HG02852 (cell line): ENCODE measurements around the gene OSBP2.

Experiments
- ATAC-seq: cut with Tn5 transposase; IDR thresholded peaks from one replicate; pipeline ENCODE4 v1.9.1; 2021; ENCODE audit warnings: mild to moderate bottlenecking, moderate library complexity; ENCODE audit not compliant: unreplicated experiment

OSBP2 gene

DNA sequence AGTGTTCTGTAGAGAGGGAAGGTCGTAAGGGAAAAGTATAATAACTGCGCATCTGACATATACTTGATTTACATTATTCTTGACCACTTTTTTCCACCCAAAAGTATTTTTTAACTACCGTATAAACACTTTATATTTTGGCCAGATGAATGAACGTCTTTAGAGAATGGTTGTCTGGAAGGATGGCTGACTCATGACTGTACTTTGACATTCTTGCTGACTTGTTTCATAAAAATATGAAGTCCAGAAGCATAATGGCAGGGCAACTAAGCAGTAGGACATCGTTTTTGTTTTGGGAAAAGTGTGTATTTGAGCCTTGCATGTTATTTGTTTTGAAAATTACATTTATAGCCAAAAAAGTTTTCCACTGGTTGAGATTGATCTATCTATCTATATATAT, 110.0 kb downstream of the OSBP2 start:
- ATAC-seq: no peak

DNA sequence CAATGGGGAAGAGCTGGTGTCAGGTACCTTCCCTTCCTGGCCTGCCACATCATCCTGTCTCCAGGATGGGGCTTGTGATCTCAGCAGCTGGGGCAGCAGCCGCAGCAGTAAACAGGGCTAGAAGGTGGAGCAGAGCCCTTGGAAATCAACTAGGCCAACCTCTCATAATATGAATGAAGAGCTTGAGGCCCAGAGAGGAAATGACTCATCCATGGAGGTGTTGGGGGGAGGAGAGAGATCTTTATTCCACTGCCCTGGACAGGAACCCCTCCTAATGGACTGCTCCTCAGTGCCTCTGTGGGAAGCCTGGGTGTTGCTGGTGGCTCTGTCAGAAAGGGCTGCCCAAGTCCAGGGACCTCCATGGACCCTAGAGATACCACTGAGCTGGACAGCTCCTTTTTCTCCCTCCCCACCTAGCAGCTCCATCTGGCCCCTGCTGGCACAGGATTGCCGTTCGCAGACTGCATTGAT, 111.8 kb downstream of the OSBP2 start:
- no peak for ATAC-seq

DNA sequence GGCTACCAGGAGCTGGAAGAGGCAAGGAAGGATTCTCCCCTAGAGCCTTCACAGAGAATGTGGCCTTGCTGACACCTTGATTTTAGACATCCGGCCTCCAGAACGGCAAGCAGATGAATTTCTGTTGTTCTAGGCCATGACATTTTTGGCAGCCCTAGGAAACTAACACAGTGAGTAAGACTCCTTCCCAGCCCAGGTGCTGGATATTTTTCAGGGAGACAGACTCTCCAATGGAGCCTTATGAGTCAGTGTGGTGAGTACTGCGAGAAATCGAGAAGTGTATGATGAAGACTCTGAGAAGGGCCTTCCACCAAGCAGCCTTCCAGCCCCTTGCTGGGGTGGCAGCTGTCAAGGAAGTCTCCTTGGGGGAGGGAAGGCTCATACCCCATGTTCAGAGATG, 114.4 kb downstream of the OSBP2 start:
- no peak for ATAC-seq

GRCh38 chr22:30810105-30810504, 115.4 kb downstream of the OSBP2 start:
- no peak for ATAC-seq

DNA sequence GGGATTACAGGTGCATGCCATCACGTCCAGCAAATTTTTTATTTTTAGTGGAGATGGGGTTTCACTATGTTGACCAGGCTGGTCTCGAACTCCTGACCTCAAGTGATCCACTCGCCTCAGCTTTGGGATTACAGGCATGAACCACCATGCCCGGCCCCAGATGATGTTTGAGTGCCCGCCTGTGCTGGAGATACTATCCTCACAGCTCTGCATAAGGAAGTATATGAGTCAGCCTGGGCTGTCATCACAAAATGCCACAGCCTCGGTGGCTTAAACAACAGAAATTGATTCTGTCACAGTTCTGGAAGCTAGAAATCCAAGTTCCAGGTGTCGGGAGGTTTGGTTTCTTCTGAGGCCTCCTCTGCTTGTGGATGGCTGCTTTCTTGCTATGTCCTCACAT, 119.3 kb downstream of the OSBP2 start:
- ATAC-seq: no peak

DNA sequence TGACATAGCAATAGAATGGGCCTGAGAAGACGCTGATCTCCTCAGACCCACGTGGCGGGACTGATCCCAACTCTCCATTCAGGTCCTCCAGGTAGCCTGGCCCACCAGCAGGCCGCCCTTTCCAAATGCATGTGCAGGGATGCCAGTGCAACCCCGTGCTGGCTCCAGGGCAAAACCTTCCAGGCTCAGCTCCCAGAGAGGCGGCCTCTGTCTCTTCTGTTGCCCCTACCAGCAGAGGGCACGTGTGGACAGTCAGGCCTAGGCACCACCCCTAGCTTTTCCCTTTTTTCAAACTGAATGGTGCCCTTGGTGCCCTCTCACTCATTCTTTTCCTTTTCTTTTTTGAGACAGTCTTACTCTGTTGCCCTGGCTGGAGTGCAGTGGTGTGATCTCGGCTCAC, 121.7 kb downstream of the OSBP2 start:
- no peak for ATAC-seq

DNA sequence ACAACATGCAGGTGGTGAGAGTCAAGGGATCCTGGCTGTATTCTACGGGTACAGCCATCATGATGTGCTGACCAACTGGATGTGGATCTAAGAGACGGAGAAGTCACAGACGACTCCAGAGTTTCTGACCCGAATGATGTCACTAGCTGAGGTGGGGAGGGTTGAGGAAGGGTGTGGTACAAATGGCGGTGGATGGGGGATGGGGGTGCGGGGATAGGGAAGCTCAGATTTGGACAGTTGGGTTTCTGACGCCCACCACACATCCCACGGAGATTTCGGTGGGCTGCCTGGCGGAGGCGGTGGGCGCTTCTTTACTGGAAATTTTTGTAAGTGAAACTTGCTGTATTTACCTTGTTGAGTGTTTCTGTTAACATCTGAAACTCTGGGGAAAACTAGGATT, 126.7 kb downstream of the OSBP2 start:
- no peak for ATAC-seq

DNA sequence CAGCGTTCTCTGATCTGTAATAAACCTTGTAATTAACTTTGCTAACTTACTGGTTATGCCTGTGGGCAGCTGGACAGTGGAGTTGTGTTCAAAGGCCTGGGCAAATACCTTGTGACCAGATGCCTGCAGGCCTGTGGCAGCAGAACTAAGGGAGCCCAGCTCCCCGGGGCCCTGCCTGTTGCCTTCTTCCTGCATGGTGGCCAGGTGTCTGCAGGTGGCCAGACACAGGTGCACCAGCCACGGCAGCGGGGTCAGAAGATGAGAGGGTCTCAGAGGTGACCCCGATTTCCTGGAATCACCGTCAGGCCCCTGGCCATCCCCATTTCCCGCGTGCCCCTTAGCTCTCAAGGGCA, 127.2 kb downstream of the OSBP2 start:
- no peak for ATAC-seq

DNA sequence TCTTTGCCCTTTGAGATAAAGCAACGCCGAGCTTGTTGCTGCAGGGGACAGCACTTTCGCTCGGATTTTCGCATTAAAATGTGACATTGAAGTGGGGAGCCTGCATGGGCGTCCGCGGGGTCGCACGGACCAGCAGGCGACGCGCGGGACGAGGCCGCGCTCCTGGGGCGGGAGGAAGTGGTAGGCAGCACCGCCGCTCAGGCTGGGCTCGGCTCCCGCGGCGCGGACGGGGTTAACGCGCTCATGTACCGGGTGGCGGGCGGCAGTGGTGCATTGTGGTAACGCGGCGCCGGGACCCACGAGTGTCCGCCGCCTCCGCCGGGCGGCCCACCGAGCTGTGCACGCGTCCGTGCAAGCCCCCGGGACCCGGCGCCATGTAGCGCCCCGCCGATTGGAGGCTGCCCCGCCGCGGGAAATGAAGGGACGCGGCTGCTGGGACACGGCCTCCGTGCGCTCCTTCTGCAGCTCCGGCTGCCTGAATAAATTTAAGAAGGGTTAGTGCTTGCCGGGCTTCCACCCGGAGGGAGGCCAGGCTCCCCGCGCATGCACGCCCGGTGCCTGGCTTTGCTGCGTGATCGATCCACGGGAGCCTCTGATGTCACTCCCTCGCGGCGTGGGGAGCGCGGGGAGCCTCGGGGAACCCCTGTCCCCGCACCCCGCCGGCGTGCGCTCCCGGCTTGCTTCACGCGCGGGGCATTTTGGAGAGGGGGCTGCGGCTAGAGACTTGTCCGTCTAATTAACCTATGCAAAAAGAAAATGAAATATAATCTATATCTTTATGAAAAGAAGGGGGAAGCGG, 127.7 kb downstream of the OSBP2 start:
- no peak for ATAC-seq

GRCh38 chr22:30823015-30823370, 128.3 kb downstream of the OSBP2 start:
- ATAC-seq: no peak

GRCh38 chr22:30824096-30824495, 129.4 kb downstream of the OSBP2 start:
- no peak for ATAC-seq

- no peak for ATAC-seq
Observed at GRCh38 chr22:30824711-30825110, 130.0 kb downstream of the OSBP2 start.

DNA sequence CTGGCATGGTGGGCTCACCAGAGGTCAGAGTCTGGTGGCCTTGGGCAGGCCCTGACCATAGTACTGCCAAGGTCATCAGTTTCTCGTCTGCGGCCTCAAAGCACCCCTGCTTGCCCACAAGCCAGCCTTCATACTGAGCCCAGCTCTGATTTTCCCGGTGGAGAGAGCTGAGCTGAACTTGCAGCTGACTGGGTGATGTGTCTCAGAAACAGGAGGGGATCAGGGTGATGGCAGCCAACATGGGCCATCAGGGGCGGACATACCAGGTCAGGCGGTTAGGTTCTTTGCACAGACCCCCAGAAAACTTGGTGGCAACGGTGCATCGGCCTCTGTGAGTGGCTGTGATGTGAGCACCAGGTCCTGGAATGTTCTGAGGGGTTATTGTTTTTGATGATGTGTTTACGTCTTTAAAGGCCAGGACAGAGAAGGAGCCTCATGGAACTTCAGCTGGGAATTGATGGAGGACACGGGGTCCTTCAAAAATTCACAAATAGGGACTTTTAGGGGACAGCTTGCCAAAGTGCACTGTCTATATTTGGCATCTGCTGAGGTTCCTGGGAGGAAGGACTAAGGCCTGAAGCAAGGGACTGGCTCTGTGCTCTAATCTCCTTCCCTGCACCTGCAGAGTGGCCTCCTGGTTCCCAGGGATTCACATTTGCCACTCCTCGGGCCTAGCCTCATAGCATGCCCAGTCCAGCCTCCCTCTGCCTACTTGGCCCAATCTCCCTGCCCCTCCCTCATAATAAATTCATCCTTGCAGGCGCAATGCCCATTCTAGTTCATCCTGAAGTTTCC, 131.2 kb downstream of the OSBP2 start:
- no peak for ATAC-seq

- no peak for ATAC-seq
Observed at GRCh38 chr22:30826670-30827355, 132.1 kb downstream of the OSBP2 start.

GRCh38 chr22:30827646-30828045, 133.0 kb downstream of the OSBP2 start:
- no peak for ATAC-seq

- no peak for ATAC-seq
Observed at GRCh38 chr22:30828187-30829155, 133.8 kb downstream of the OSBP2 start.

GRCh38 chr22:30829901-30830550, 135.4 kb downstream of the OSBP2 start:
- ATAC-seq: no peak

DNA sequence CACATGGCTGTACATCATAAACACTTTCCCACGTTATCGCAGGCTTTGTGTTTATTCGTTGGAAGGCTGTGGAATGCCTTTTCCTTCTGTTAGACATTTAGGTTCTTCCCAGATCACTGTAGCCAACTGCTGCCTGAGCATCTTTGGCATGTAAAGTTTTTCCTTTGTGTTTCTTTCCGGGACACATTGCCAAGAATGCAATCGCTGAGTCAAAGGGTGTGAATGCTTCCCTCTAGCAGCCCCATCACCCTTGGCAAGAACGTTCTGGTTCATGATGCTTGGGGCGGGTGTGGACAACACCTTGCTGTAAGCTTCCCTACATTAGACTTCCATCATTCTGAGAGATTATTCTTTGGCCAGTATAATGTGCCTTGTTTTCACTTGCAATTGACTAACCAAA, 136.2 kb downstream of the OSBP2 start:
- no peak for ATAC-seq

DNA sequence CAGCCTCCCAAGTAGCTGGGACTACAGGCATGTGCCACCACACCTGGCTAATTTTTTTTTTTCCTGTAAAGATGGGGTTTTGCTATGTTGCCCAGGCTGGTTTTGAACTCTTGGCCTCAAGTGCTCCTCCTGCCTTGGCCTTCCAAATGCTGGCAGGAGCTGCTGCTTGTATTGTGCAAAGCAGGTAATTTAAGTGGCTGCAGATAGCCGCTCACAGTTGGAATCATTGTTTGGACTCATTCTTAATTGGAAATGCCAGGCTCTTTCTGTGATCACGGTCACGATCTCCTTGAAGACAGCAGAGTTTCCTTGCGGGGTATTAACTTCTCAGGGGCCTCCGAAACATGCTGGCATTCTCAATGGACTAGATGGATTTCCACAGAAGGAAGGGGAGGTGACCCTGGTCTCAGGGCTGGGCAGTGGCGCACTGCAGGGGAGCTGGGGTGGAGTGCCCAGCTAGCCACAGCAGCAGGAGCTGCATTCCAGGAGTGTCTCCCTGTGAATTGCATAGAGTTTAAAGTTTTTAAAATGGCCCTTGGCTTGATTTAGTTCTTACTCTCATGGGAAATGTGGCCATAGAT, 137.8 kb downstream of the OSBP2 start:
- ATAC-seq: no peak

- ATAC-seq: no peak
Observed at GRCh38 chr22:30833322-30833721, 138.6 kb downstream of the OSBP2 start.
